Activated CD8-positive, alpha-beta memory T cell treated with anti-CD3 and anti-CD28 coated beads for 36 hours (primary cell): ENCODE results near the gene BIN1. TPM values are rescaled to one million over a fixed set of nuclear protein-coding genes. Genes with fewer than 3 reads are reported as not detected.

Source experiments
- CTCF ChIA-PET: fragments of 350-600 bp; sonication (Branson Sonifier 250); formaldehyde crosslinking; loops from one replicate; lab custom pipeline; 2021; ENCODE audit warnings: antibody characterized with exemption; lab: Charles Lee
- POLR2A ChIA-PET: fragments of 350-600 bp; sonication (Branson Sonifier 250); formaldehyde crosslinking; loops from one replicate; lab custom pipeline; 2021; ENCODE audit warnings: antibody characterized with exemption; lab: Charles Lee
- total RNA-seq, 2 experiments: library from RNA; stranded (reverse); gene quantifications; one replicate each; pipeline ENCODE4 v1.2.3, GENCODE V29; 2021

Gene BIN1
- total RNA-seq, 2 experiments from 2014 or later = 82.9 to 83.8 TPM

GRCh38 chr2:127003070-127003800 lies 103.7 kb downstream of the BIN1 start:
- ChIA-PET CTCF (interaction anchor here (0.6 kb wide), 1 partner anchor 191 kb away, joined by 3 read pairs; no protein-coding TSS in a partner anchor), POLR2A (no interaction called here)

DNA sequence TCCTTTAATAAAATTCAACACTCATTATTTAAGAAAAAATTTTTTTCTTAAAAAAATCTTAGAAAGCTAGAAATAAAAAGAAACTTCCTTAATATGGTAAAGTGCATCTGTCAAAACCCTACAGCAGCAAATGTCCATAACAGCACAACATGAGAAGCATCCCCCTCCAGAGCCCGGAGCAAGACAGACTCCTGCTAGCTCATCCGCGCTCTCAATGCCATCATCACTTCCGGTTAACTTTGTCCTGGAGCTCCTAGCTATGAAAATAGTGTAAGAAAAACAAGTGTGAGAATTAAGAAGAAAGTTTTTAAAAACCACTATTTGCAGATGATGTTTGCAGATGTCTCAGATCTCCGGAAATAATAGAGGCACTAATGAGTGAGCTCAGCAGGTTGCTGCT lies 105.2 kb downstream of the BIN1 start:
- CTCF ChIA-PET = no interaction called here

GRCh38 chr2:127000937-127001336 lies 106.0 kb downstream of the BIN1 start:
- POLR2A ChIA-PET = no interaction called here
- CTCF ChIA-PET = interaction anchor here (0.7 kb wide), 1 partner anchor 339 kb away, joined by 3 read pairs; no protein-coding TSS in a partner anchor

More for the DNA sequence above, 105.2 kb downstream of the BIN1 start:
- POLR2A ChIA-PET = no interaction called here

DNA sequence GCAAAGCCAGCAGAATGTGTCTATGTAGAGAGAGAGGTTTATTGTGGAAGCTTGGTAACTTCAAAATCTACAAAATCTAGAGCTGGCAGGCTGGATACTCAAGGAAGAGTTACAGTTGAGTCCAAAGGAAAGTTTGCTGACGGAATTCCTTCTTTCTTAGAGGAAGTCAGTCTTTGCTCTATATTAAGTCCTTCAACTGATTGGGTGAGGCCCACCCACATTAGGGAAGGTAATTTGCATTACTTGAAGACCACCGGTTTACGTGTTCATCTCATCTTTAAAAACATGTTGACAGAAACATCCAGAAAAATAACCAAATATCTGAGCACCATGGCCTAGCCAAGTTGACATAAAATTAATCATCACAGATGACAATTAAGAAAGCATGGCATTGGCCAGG lies 106.8 kb downstream of the BIN1 start:
- CTCF ChIA-PET = no interaction called here
- POLR2A ChIA-PET = no interaction called here

DNA sequence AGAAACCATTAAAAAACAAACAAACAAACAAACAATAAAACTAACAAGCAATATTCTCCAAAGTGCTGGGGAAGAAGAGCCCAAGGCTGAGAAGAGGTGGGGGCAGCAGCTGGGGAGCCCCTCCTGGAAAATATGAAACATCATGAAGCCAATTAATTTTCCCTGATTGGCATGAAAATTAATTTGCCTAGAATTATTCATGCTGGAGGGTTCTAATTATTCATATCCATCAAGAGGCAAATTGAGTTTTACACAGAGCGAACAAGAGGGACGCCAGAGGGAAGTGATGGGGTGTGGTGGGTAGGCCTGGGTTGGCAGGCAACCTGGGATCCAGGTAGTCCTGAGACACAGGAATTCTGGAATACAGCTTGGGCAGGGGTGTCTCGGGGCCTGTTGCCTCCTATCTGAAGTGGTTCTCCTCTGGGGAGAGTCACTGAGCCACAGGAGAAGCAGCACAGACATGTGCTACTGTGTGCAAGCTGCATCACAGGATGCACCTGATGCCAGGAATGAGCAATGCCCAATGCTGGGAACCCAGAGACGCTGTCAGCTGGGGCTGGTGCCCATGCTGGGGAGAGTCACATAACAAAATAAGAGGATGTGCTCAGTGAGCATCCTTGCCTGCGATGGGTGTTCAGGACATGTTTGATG lies 107.7 kb downstream of the BIN1 start:
- POLR2A ChIA-PET = no interaction called here
- CTCF ChIA-PET = no interaction called here

GRCh38 chr2:126998486-126998885 lies 108.5 kb downstream of the BIN1 start:
- ChIA-PET CTCF (no interaction called here), POLR2A (no interaction called here)

Other genes starting within 250 kb of the BIN1 start
- not detected for gene TEX51, start 208.3 kb downstream of the BIN1 start, total RNA-seq
- under 1 TPM in 1 of 2 experiments, not detected in 1; 0.08 TPM for gene CYP27C1, start 113.1 kb upstream of the BIN1 start, total RNA-seq
- 10 to 100 TPM; 56.3 to 57.7 TPM for gene ERCC3, start 187.0 kb upstream of the BIN1 start, total RNA-seq